ENCODE results near the gene GNGT1. TPM values are rescaled to one million over a fixed set of nuclear protein-coding genes. Genes with fewer than 3 reads are reported as not detected.

GNGT1 gene
- total RNA-seq, 1 experiment from 2014 or later = not detected

DNA sequence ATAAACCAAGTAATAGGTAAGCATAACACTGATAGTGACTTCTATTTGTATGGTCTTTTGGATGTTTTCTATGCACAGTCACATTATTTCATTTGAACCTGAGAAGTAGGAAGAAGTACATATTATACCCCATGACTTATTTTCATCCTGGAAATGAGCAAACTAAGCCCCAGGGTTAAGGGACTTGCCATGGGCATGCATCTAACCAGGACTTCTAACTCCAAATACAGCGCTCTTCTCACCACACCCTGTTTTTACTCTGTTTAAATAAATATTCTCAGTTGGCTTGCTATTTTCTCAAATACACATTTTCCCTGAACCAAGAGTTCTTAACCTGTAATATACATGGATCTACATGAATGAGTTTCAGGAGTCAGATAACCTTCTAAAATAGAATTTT, 31.5 kb downstream of the GNGT1 start:
- no peak for DNase-seq (ENCODE audit: low read depth in 1 of 2, low spot score in 2 of 2)
- H3K9me3 ChIP-seq (replicated peaks) = no peaks in the 10 kb centered on the region
- no peaks in the 10 kb centered on the region for H3K27me3 ChIP-seq (replicated peaks)
- 0 out of 2 replicates have a peak, but pooled peaks cover 5% of the 10 kb centered on the region for H3K4me1 ChIP-seq (replicated peaks)
- H3K27ac ChIP-seq = no peak overlapping the region
- no peak overlapping the region for H3K4me3 ChIP-seq
- no peaks in the 10 kb centered on the region for H3K36me3 ChIP-seq

GRCh38 chr7:93938293-93938692, 31.9 kb downstream of the GNGT1 start:
- no peaks in the 10 kb centered on the region for H3K36me3 ChIP-seq

GRCh38 chr7:93941945-93942344, 35.6 kb downstream of the GNGT1 start:
- DNase-seq (ENCODE audit: low read depth in 1 of 2, low spot score in 2 of 2) = no peak
- H3K27me3 ChIP-seq (replicated peaks) = 0 out of 2 replicates have a peak, but pooled peaks cover 2% of the 10 kb centered on the region
- H3K27ac ChIP-seq = no peak overlapping the region
- no peaks in the 10 kb centered on the region for H3K36me3 ChIP-seq
- peaks cover 28% of the 10 kb centered on the region for H3K4me1 ChIP-seq (replicated peaks)
- no peaks in the 10 kb centered on the region for H3K9me3 ChIP-seq (replicated peaks)
- H3K4me3 ChIP-seq = no peak overlapping the region

More at GRCh38 chr7:93938293-93938692, 31.9 kb downstream of the GNGT1 start:
- no peak overlapping the region for H3K4me3 ChIP-seq
- no peaks in the 10 kb centered on the region for H3K27me3 ChIP-seq (replicated peaks)
- no peaks in the 10 kb centered on the region for H3K9me3 ChIP-seq (replicated peaks)
- no peak overlapping the region for H3K27ac ChIP-seq
- DNase-seq (ENCODE audit: low read depth in 1 of 2, low spot score in 2 of 2) = no peak
- 0 out of 2 replicates have a peak, but pooled peaks cover 5% of the 10 kb centered on the region for H3K4me1 ChIP-seq (replicated peaks)

- Histone ChIP-seq H3K9me3 (replicated peaks) (no peaks in the 10 kb centered on the region), H3K4me3 (no peak overlapping the region), H3K27me3 (replicated peaks) (0 out of 2 replicates have a peak, but pooled peaks cover 2% of the 10 kb centered on the region), H3K27ac (no peak overlapping the region), H3K36me3 (no peaks in the 10 kb centered on the region), H3K4me1 (replicated peaks) (peaks cover 35% of the 10 kb centered on the region)
- DNase-seq (ENCODE audit: low read depth in 1 of 2, low spot score in 2 of 2) = no peak
Observed at GRCh38 chr7:93943816-93944540, 37.6 kb downstream of the GNGT1 start.

- Histone ChIP-seq H3K36me3 (no peaks in the 10 kb centered on the region), H3K4me3 (no peak overlapping the region), H3K9me3 (replicated peaks) (no peaks in the 10 kb centered on the region), H3K27ac (no peak overlapping the region), H3K4me1 (replicated peaks) (peaks cover 42% of the 10 kb centered on the region), H3K27me3 (replicated peaks) (0 out of 2 replicates have a peak, but pooled peaks cover 2% of the 10 kb centered on the region)
- no peak for DNase-seq (ENCODE audit: low read depth in 1 of 2, low spot score in 2 of 2)
Observed at GRCh38 chr7:93944673-93945072, 38.3 kb downstream of the GNGT1 start.

- Histone ChIP-seq H3K27me3 (replicated peaks) (0 out of 2 replicates have a peak, but pooled peaks cover 2% of the 10 kb centered on the region), H3K4me3 (no peak overlapping the region), H3K36me3 (no peaks in the 10 kb centered on the region), H3K9me3 (replicated peaks) (no peaks in the 10 kb centered on the region), H3K27ac (no peak overlapping the region), H3K4me1 (replicated peaks) (peaks cover 46% of the 10 kb centered on the region)
- no peak for DNase-seq (ENCODE audit: low read depth in 1 of 2, low spot score in 2 of 2)
Observed at GRCh38 chr7:93945083-93945482, 38.7 kb downstream of the GNGT1 start.

- Histone ChIP-seq H3K27me3 (replicated peaks) (0 out of 2 replicates have a peak, but pooled peaks cover 2% of the 10 kb centered on the region), H3K4me1 (replicated peaks) (peaks cover 46% of the 10 kb centered on the region)
- DNase-seq (ENCODE audit: low read depth in 1 of 2, low spot score in 2 of 2) = no peak
Observed at GRCh38 chr7:93945756-93946535, 39.6 kb downstream of the GNGT1 start.

GRCh38 chr7:93948106-93948505, 41.7 kb downstream of the GNGT1 start:
- Histone ChIP-seq H3K27ac (peak overlapping the region; percentile 49), H3K27me3 (replicated peaks) (0 out of 2 replicates have a peak, but pooled peaks cover 2% of the 10 kb centered on the region), H3K9me3 (replicated peaks) (no peaks in the 10 kb centered on the region), H3K4me1 (replicated peaks) (peaks cover 46% of the 10 kb centered on the region), H3K36me3 (no peaks in the 10 kb centered on the region), H3K4me3 (no peak overlapping the region)
- DNase-seq (ENCODE audit: low read depth in 1 of 2, low spot score in 2 of 2) = peak in 1 of 2 experiments; percentile 46

More at GRCh38 chr7:93945756-93946535, 39.6 kb downstream of the GNGT1 start:
- Histone ChIP-seq H3K4me3 (no peak overlapping the region), H3K27ac (no peak overlapping the region), H3K9me3 (replicated peaks) (no peaks in the 10 kb centered on the region), H3K36me3 (no peaks in the 10 kb centered on the region)

DNA sequence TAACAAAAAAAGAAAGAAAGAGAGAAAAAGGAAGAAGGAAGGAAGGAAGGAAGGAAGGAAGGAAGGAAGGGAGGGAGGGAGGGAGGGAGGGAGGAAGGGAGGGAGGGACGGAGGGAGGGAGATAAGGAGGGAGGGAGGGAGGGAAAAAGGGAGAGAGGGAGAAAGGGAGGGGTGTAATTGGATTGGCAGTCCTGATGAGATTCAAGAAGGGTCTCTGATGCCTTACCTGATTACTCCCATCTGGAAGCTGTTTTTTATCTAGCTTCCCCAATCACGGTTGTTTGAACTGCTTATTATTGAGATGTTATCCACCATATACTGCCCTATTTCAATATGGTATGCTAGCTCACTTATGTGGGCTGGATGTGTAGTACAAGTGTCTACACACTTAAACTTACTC, 42.5 kb downstream of the GNGT1 start:
- peak overlapping the region; percentile 45 for H3K27ac ChIP-seq
- H3K4me3 ChIP-seq = no peak overlapping the region
- DNase-seq (ENCODE audit: low read depth in 1 of 2, low spot score in 2 of 2) = no peak
- 0 out of 2 replicates have a peak, but pooled peaks cover 2% of the 10 kb centered on the region for H3K27me3 ChIP-seq (replicated peaks)
- no peaks in the 10 kb centered on the region for H3K36me3 ChIP-seq
- H3K4me1 ChIP-seq (replicated peaks) = peaks cover 45% of the 10 kb centered on the region
- H3K9me3 ChIP-seq (replicated peaks) = no peaks in the 10 kb centered on the region

DNA sequence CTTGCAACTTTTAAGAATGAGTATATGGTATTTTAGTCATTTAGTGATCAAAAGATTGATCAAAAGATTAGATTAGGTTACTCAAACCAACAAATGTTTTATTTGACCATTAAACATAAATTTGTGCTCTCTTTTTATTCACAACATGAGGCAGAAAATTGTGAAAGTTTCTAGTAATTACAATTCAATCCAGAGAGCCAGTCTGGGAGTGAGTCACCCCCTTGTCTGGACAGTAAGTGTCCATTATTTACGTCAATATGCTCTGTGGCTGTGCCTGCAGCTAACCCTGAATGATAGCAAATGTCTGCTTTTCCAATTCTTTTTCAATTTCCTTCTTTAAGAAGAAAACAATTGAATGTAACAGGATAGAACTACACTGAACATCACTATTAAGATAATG, 43.1 kb downstream of the GNGT1 start:
- Histone ChIP-seq H3K27me3 (replicated peaks) (0 out of 2 replicates have a peak, but pooled peaks cover under 1% of the 10 kb centered on the region), H3K4me1 (replicated peaks) (peaks cover 40% of the 10 kb centered on the region), H3K9me3 (replicated peaks) (no peaks in the 10 kb centered on the region), H3K36me3 (no peaks in the 10 kb centered on the region), H3K4me3 (no peak overlapping the region), H3K27ac (peak overlapping the region; percentile 25)
- DNase-seq (ENCODE audit: low read depth in 1 of 2, low spot score in 2 of 2) = peak; percentile 54 to 59

GRCh38 chr7:93955304-93955703, 48.9 kb downstream of the GNGT1 start:
- no peaks in the 10 kb centered on the region for H3K27me3 ChIP-seq (replicated peaks)
- no peaks in the 10 kb centered on the region for H3K36me3 ChIP-seq
- no peak for DNase-seq (ENCODE audit: low read depth in 1 of 2, low spot score in 2 of 2)
- no peak overlapping the region for H3K27ac ChIP-seq
- H3K4me1 ChIP-seq (replicated peaks) = no peaks in the 10 kb centered on the region
- no peak overlapping the region for H3K4me3 ChIP-seq
- H3K9me3 ChIP-seq (replicated peaks) = no peaks in the 10 kb centered on the region

DNA sequence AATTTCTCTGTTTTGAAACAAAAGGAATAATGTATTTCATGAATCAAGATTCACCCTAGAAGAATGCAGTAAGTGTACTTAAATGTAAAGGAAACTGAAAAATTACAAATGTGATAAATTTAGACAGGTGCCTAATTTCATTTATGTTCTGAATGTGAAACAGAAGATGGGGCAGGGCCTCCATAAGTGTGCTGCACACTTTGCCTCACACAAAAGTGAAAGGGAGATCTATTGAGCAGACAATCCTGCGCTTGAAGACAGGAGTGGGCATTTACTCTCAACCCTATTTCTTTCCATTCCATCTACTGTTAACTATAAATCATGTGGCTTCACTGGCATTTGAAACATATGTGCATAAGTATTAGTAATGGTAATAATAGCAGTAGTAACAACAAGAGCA, 51.4 kb downstream of the GNGT1 start:
- no peaks in the 10 kb centered on the region for H3K27me3 ChIP-seq (replicated peaks)
- H3K4me1 ChIP-seq (replicated peaks) = no peaks in the 10 kb centered on the region
- no peaks in the 10 kb centered on the region for H3K9me3 ChIP-seq (replicated peaks)
- no peaks in the 10 kb centered on the region for H3K36me3 ChIP-seq
- H3K4me3 ChIP-seq = no peak overlapping the region
- no peak for DNase-seq (ENCODE audit: low read depth in 1 of 2, low spot score in 2 of 2)
- H3K27ac ChIP-seq = no peak overlapping the region

- H3K36me3 ChIP-seq = no peaks in the 10 kb centered on the region
- no peaks in the 10 kb centered on the region for H3K27me3 ChIP-seq (replicated peaks)
- no peak for DNase-seq (ENCODE audit: low read depth in 1 of 2, low spot score in 2 of 2)
- H3K9me3 ChIP-seq (replicated peaks) = no peaks in the 10 kb centered on the region
- H3K4me1 ChIP-seq (replicated peaks) = no peaks in the 10 kb centered on the region
- H3K4me3 ChIP-seq = no peak overlapping the region
- H3K27ac ChIP-seq = no peak overlapping the region
Observed at GRCh38 chr7:93958216-93958615, 51.8 kb downstream of the GNGT1 start.

GRCh38 chr7:93958651-93959050, 52.3 kb downstream of the GNGT1 start:
- H3K27ac ChIP-seq = no peak overlapping the region

More at GRCh38 chr7:93958651-93959050, 52.3 kb downstream of the GNGT1 start:
- no peaks in the 10 kb centered on the region for H3K9me3 ChIP-seq (replicated peaks)
- no peaks in the 10 kb centered on the region for H3K36me3 ChIP-seq
- no peaks in the 10 kb centered on the region for H3K27me3 ChIP-seq (replicated peaks)
- H3K4me3 ChIP-seq = no peak overlapping the region
- H3K4me1 ChIP-seq (replicated peaks) = no peaks in the 10 kb centered on the region
- DNase-seq (ENCODE audit: low read depth in 1 of 2, low spot score in 2 of 2) = no peak

Measured in SJSA1 (cell line).